Liver (tissue), 9 donors: ENCODE measurements around the gene SERPINA4. TPM values are rescaled to one million over a fixed set of nuclear protein-coding genes. Genes with fewer than 3 reads are reported as not detected.

Experiments
- DNase-seq: peaks from one replicate; pipeline ENCODE4 v3.0.0-alpha.2; 2017; ENCODE audit warnings: low spot score
- H3K27ac ChIP-seq, 2 donors: one replicate each; pipeline ENCODE4 v1.7.0; 2013; ENCODE audit warnings: inconsistent platforms in 2 of 2, low read length in 2 of 2, control low read depth in 1 of 2, low read depth in 1 of 2, mild to moderate bottlenecking in 1 of 2
- H3K27me3 ChIP-seq, 4 donors: one replicate each; pipeline versions ENCODE4 v1.6.1 to v1.7.0; 2013; ENCODE audit warnings: low read length in 3 of 4, inconsistent platforms in 1 of 4, mild to moderate bottlenecking in 1 of 4, moderate library complexity in 1 of 4; ENCODE audit not compliant: control insufficient read depth in 4 of 4, insufficient read depth in 4 of 4
- H3K36me3 ChIP-seq, 4 donors: one replicate each; pipeline versions ENCODE4 v1.6.1 to v1.7.0; 2013; ENCODE audit warnings: low read length in 3 of 4, mild to moderate bottlenecking in 3 of 4, low read depth in 1 of 4, moderate library complexity in 1 of 4; ENCODE audit not compliant: control insufficient read depth in 4 of 4, insufficient read depth in 3 of 4
- H3K4me1 ChIP-seq, 4 donors: one replicate each; pipeline versions ENCODE4 v1.6.1 to v1.7.0; 2013; ENCODE audit warnings: low read length in 3 of 4, mild to moderate bottlenecking in 3 of 4, moderate library complexity in 1 of 4; ENCODE audit not compliant: control insufficient read depth in 4 of 4, insufficient read depth in 4 of 4
- H3K4me3 ChIP-seq, 3 donors: one replicate each; pipeline versions ENCODE4 v1.6.1 to v1.7.0; 2013; ENCODE audit warnings: low read length in 3 of 3, control low read depth in 1 of 3, low read depth in 1 of 3, mild to moderate bottlenecking in 1 of 3
- H3K9ac ChIP-seq, 2 donors: one replicate each; pipeline ENCODE4 v1.7.0; 2013; ENCODE audit warnings: low read length in 2 of 2, mild to moderate bottlenecking in 2 of 2, moderate library complexity in 2 of 2, control low read depth in 1 of 2, low read depth in 1 of 2
- H3K9me3 ChIP-seq, 4 donors: one replicate each; pipeline versions ENCODE4 v1.6.1 to v1.7.0; 2013; ENCODE audit warnings: low read length in 3 of 4; ENCODE audit not compliant: control insufficient read depth in 4 of 4
- ATF3 ChIP-seq: IDR thresholded peaks from 2 replicates; pipeline ENCODE4 v1.6.1; 2016; ENCODE audit warnings: antibody characterized with exemption
- CTCF ChIP-seq: fragments of 150-350 bp; IDR thresholded peaks from 2 replicates; pipeline ENCODE4 v1.5.1; 2017; ENCODE audit warnings: improper control_type of control experiment, low read depth, low read length; ENCODE audit not compliant: missing input control
- EGR1 ChIP-seq, 2 donors: IDR thresholded peaks; 2 replicates each; pipeline ENCODE4 v1.6.1; 2016 to 2018; ENCODE audit warnings: antibody characterized with exemption in 2 of 2, low read depth in 2 of 2
- FOXA1 ChIP-seq: IDR thresholded peaks from 2 replicates; pipeline ENCODE4 v1.6.1; 2016; ENCODE audit warnings: antibody characterized with exemption
- FOXA2 ChIP-seq: IDR thresholded peaks from 2 replicates; pipeline ENCODE4 v1.6.1; 2016; ENCODE audit warnings: antibody characterized with exemption
- GABPA ChIP-seq, 2 donors: IDR thresholded peaks in 1 of 2; conservative IDR thresholded peaks in 1 of 2; 2 replicates each; pipeline ENCODE4 v1.6.1; 2016; ENCODE audit warnings: antibody characterized with exemption in 2 of 2, mild to moderate bottlenecking in 1 of 2, moderate library complexity in 1 of 2
- HNF4A ChIP-seq, 2 donors: conservative IDR thresholded peaks; 2 replicates each; pipeline ENCODE4 v1.6.1; 2016; ENCODE audit warnings: antibody characterized with exemption in 2 of 2, mild to moderate bottlenecking in 2 of 2
- HNF4G ChIP-seq: IDR thresholded peaks from 2 replicates; pipeline ENCODE4 v1.6.1; 2016; ENCODE audit warnings: antibody characterized with exemption
- JUND ChIP-seq, 2 donors: IDR thresholded peaks; 2 replicates each; pipeline ENCODE4 v1.6.1; 2016; ENCODE audit warnings: antibody characterized with exemption in 2 of 2
- MAX ChIP-seq: IDR thresholded peaks from 2 replicates; pipeline ENCODE4 v1.6.1; 2016; ENCODE audit warnings: antibody characterized with exemption
- NR2F2 ChIP-seq: IDR thresholded peaks from 2 replicates; pipeline ENCODE4 v1.6.1; 2016; ENCODE audit warnings: antibody characterized with exemption
- RAD21 ChIP-seq, 2 donors: IDR thresholded peaks; 2 replicates each; pipeline ENCODE4 v1.6.1; 2016; ENCODE audit warnings: antibody characterized with exemption in 2 of 2, mild to moderate bottlenecking in 2 of 2
- REST ChIP-seq: IDR thresholded peaks from 2 replicates; pipeline ENCODE4 v1.6.1; 2016; ENCODE audit warnings: antibody characterized with exemption, mild to moderate bottlenecking
- RXRA ChIP-seq, 2 donors: IDR thresholded peaks; 2 replicates each; pipeline ENCODE4 v1.6.1; 2017 to 2018; ENCODE audit warnings: antibody characterized with exemption in 2 of 2, mild to moderate bottlenecking in 1 of 2
- SP1 ChIP-seq: IDR thresholded peaks from 2 replicates; pipeline ENCODE4 v1.6.1; 2018; ENCODE audit warnings: antibody characterized with exemption, mild to moderate bottlenecking
- YY1 ChIP-seq: IDR thresholded peaks from 2 replicates; pipeline ENCODE4 v1.6.1; 2016; ENCODE audit warnings: antibody characterized with exemption, mild to moderate bottlenecking
- ZBTB33 ChIP-seq: IDR thresholded peaks from 2 replicates; pipeline ENCODE4 v1.6.1; 2016; ENCODE audit warnings: antibody characterized with exemption
- WGBS: extraction: QIAGEN DNeasy Blood & Tissue Kit; methylation state at CpG from one replicate; pipeline ENCODE4 v1.1.7; 2013; 5-methylcytosine and 5-hydroxymethylcytosine counted together
- polyA plus RNA-seq, 2 donors: library from polyadenylated mRNA; stranded (reverse) in 1 of 2; unstranded in 1 of 2; fragments of 200-250 nt in 1 of 2; fragments of >200 nt in 1 of 2; fragmentation: Nextera tagmentation in 1 of 2; extraction: Ambion mirVana in 1 of 2; gene quantifications; one replicate each; pipeline versions ENCODE4 v1.2.1 to v1.2.3, GENCODE V29; 2013 to 2015
- total RNA-seq, 2 donors: library from RNA; depleted of rRNA; stranded (reverse); fragments of >200 nt; gene quantifications; one replicate each; pipeline ENCODE4 v1.2.3, GENCODE V29; 2014
- donor health status: healthy.
- donor health status: healthy.
- donor health status: healthy.
- donor health status: healthy.
- donor health status: healthy.

Gene SERPINA4
- total and polyA plus RNA-seq, 4 donors, result 50.5 to 150 (median 74.0) TPM

- WGBS, result 41% methylated on average over 3 of the region's 3 CpGs
- Histone ChIP-seq H3K9me3 (no peaks in the 10 kb centered on the region), H3K4me1 (peaks cover 15 to 78% (median 63%) of the 10 kb centered on the region in 4 donors), H3K9ac (peak overlapping the region in 1 of 2 donors; percentile 65), H3K36me3 (peaks cover 0 to 8% (median 0%) of the 10 kb centered on the region in 4 donors), H3K4me3 (peak overlapping the region in 2 of 3 donors; percentile 78 to 79), H3K27me3 (no peaks in the 10 kb centered on the region), H3K27ac (peak overlapping the region; percentile 52 to 65)
- DNase-seq, result no peak
- TF ChIP-seq HNF4G (no peak), HNF4A (conservative IDR thresholded peaks at IDR 0.05) (peak; percentile 70 to 89), RXRA (IDR thresholded peaks at IDR 0.05) (peak; percentile 83 to 90), JUND (IDR thresholded peaks at IDR 0.05) (peak in 1 of 2 donors; percentile 44), ZBTB33 (peak; percentile 21), SP1 (no peak), ATF3 (peak; percentile 23), REST (no peak), FOXA2 (no peak), NR2F2 (no peak), GABPA (IDR thresholded peaks at IDR 0.05 in 1 of 2, conservative IDR thresholded peaks at IDR 0.05 in 1 of 2) (no peak), YY1 (no peak), CTCF (peak; percentile 1), RAD21 (IDR thresholded peaks at IDR 0.05) (peak; percentile 18 to 46), FOXA1 (no peak), MAX (peak; percentile 58), EGR1 (IDR thresholded peaks at IDR 0.05; ENCODE audit: low read depth in 2 of 2) (no peak)
Measured at GRCh38 chr14:94582851-94583250, 21.6 kb downstream of the SERPINA4 start.
